GM06990 (cell line): ENCODE data around the gene ZC3H12D.

Experiments
- DNase-seq: peaks from one replicate; pipeline ENCODE4 v3.0.0-alpha.2; 2011; ENCODE audit not compliant: insufficient read length; ENCODE audit errors: extremely low read depth
- H3K27me3 ChIP-seq: replicated peaks from 2 replicates; pipeline ENCODE4 v1.6.0; 2011; ENCODE audit warnings: low read length; ENCODE audit not compliant: control insufficient read depth, insufficient read depth
- H3K36me3 ChIP-seq: 2 replicates; pipeline ENCODE4 v1.5.1; 2011; ENCODE audit warnings: low read length; ENCODE audit not compliant: control insufficient read depth, insufficient read depth
- H3K4me3 ChIP-seq: replicated peaks from 2 replicates; pipeline ENCODE4 v1.5.1; 2011; ENCODE audit warnings: low read depth, mild to moderate bottlenecking, control low read depth, low read length
- CTCF ChIP-seq: IDR thresholded peaks from 2 replicates; pipeline ENCODE4 v1.5.1; 2011; ENCODE audit warnings: low read length, control low read depth, mild to moderate bottlenecking, inconsistent platforms; ENCODE audit not compliant: insufficient read depth, poor library complexity, severe bottlenecking

ZC3H12D gene

GRCh38 chr6:149414009-149414408, 70.8 kb downstream of the ZC3H12D start:
- H3K4me3 ChIP-seq = no peak overlapping the region
- TF ChIP-seq CTCF = no peak
- H3K27me3 ChIP-seq = no peaks in the 10 kb centered on the region
- peaks cover 4% of the 10 kb centered on the region for H3K36me3 ChIP-seq
- no peak for DNase-seq

- peaks cover 4% of the 10 kb centered on the region for H3K36me3 ChIP-seq
- H3K4me3 ChIP-seq = no peak overlapping the region
- DNase-seq = no peak
- no peak for TF ChIP-seq CTCF
- no peaks in the 10 kb centered on the region for H3K27me3 ChIP-seq
Observed at GRCh38 chr6:149410557-149410956, 74.3 kb downstream of the ZC3H12D start.

GRCh38 chr6:149409617-149410016, 75.2 kb downstream of the ZC3H12D start:
- peaks cover 4% of the 10 kb centered on the region for H3K36me3 ChIP-seq
- no peak for DNase-seq
- H3K27me3 ChIP-seq = no peaks in the 10 kb centered on the region
- TF ChIP-seq CTCF = no peak
- no peak overlapping the region for H3K4me3 ChIP-seq

GRCh38 chr6:149405823-149406765, 78.7 kb downstream of the ZC3H12D start:
- Histone ChIP-seq H3K4me3 (no peak overlapping the region), H3K27me3 (no peaks in the 10 kb centered on the region), H3K36me3 (peaks cover 4% of the 10 kb centered on the region)
- TF ChIP-seq CTCF = no peak
- no peak for DNase-seq

GRCh38 chr6:149403534-149403933, 81.3 kb downstream of the ZC3H12D start:
- no peaks in the 10 kb centered on the region for H3K27me3 ChIP-seq
- no peak for DNase-seq
- H3K4me3 ChIP-seq = no peak overlapping the region
- TF ChIP-seq CTCF = no peak
- peaks cover 6% of the 10 kb centered on the region for H3K36me3 ChIP-seq
